HEK293 (cell line): ENCODE measurements around the gene ARHGAP28.

ENCODE experiments used
- CTCF ChIA-PET: fragments of 350-600 bp; formaldehyde crosslinking; extraction: SDS; loops from one replicate; lab custom pipeline; 2021; ENCODE audit warnings: antibody characterized with exemption; lab: Yijun Ruan, JAX
- POLR2A ChIA-PET: fragments of 300-600 bp; formaldehyde crosslinking; extraction: SDS; loops from one replicate; lab custom pipeline; 2020; ENCODE audit warnings: antibody characterized with exemption, inconsistent platforms; lab: Yijun Ruan, JAX
- H3K27ac ChIP-seq: fragments of 200-500 bp; sonication (Bioruptor generic); 2 replicates; pipeline ENCODE4 v1.5.1; 2014; ENCODE audit warnings: low read depth, low read length, control low read depth, inconsistent platforms; ENCODE audit errors: extremely low read depth
- H3K36me3 ChIP-seq, 2 experiments: fragments of 200-500 bp in 1 of 2; sonication (Bioruptor generic) in 1 of 2; 1 replicate in 1 of 2; 2 replicates in 1 of 2; pipeline ENCODE4 v1.5.1; 2014 to 2017; ENCODE audit warnings: inconsistent platforms in 2 of 2, low read length in 2 of 2; ENCODE audit not compliant: control insufficient read depth in 2 of 2, insufficient read depth in 1 of 2
- H3K4me1 ChIP-seq: fragments of 200-500 bp; sonication (Bioruptor generic); 2 replicates; pipeline ENCODE4 v1.5.1; 2014; ENCODE audit warnings: mild to moderate bottlenecking, low read length, inconsistent platforms; ENCODE audit not compliant: control insufficient read depth, insufficient read depth
- H3K4me3 ChIP-seq: 2 replicates; pipeline ENCODE4 v1.5.1; 2011; ENCODE audit warnings: low read depth, mild to moderate bottlenecking, control low read depth, low read length, moderate library complexity
- H3K9me3 ChIP-seq: fragments of 200-500 bp; sonication (Bioruptor generic); 2 replicates; pipeline ENCODE4 v1.5.1; 2014; ENCODE audit warnings: low read depth, low read length, inconsistent platforms; ENCODE audit not compliant: control insufficient read depth, insufficient read depth
- PRDM2 ChIP-seq: fragments of 450-650 bp; formaldehyde crosslinking; IDR thresholded peaks from 2 replicates; pipeline ENCODE4 v1.5.1; 2016; ENCODE audit warnings: missing biosample characterization, missing genetic modification characterization, borderline replicate concordance
- YY1 ChIP-seq: fragments of 450-650 bp; formaldehyde crosslinking; IDR thresholded peaks from 2 replicates; pipeline ENCODE4 v1.5.1; 2018; ENCODE audit warnings: missing biosample characterization, missing genetic modification characterization
- ZFP69B ChIP-seq: fragments of 450-650 bp; formaldehyde crosslinking; IDR thresholded peaks from 2 replicates; pipeline ENCODE4 v1.5.1; 2016; ENCODE audit warnings: missing biosample characterization, missing genetic modification characterization
- ZNF19 ChIP-seq: fragments of 450-650 bp; formaldehyde crosslinking; IDR thresholded peaks from 2 replicates; pipeline ENCODE4; 2016; ENCODE audit warnings: missing biosample characterization, missing genetic modification characterization, low read depth
- ZNF292 ChIP-seq: fragments of 450-650 bp; formaldehyde crosslinking; IDR thresholded peaks from 2 replicates; pipeline ENCODE4 v1.5.1; 2016; ENCODE audit warnings: low read depth, missing biosample characterization, missing genetic modification characterization, borderline replicate concordance
- ZNF514 ChIP-seq: fragments of 450-650 bp; formaldehyde crosslinking; IDR thresholded peaks from 2 replicates; pipeline ENCODE4 v1.5.1; 2016; ENCODE audit warnings: missing biosample characterization, missing genetic modification characterization
- ZNF529 ChIP-seq: fragments of 450-650 bp; formaldehyde crosslinking; IDR thresholded peaks from 2 replicates; pipeline ENCODE4 v1.5.1; 2017; ENCODE audit warnings: missing genetic modification characterization, missing biosample characterization; ENCODE audit not compliant: insufficient replicate concordance
- ZNF558 ChIP-seq: fragments of 450-650 bp; formaldehyde crosslinking; IDR thresholded peaks from 2 replicates; pipeline ENCODE4 v1.5.1; 2016; ENCODE audit warnings: missing biosample characterization, missing genetic modification characterization
- ZNF830 ChIP-seq: fragments of 450-650 bp; IDR thresholded peaks from 2 replicates; pipeline ENCODE4 v1.5.0; 2018; ENCODE audit warnings: missing biosample characterization, missing genetic modification characterization, low read depth, mild to moderate bottlenecking, moderate library complexity
- ZSCAN23 ChIP-seq: fragments of 450-650 bp; formaldehyde crosslinking; IDR thresholded peaks from 2 replicates; pipeline ENCODE4 v1.5.1; 2016; ENCODE audit warnings: missing biosample characterization, missing genetic modification characterization
- ZXDB ChIP-seq: fragments of 450-650 bp; formaldehyde crosslinking; IDR thresholded peaks from 2 replicates; pipeline ENCODE4 v1.5.1; 2016; ENCODE audit warnings: missing biosample characterization, missing genetic modification characterization
- TF ChIP-seq, protein P1 (sequence below): sonication (generic); formaldehyde crosslinking; IDR thresholded peaks from 2 replicates; pipeline ENCODE4 v1.8.1; 2022; ENCODE audit warnings: mild to moderate bottlenecking, moderate library complexity, missing genetic modification reagents
- TF ChIP-seq, protein P2 (sequence below): fragments of 450-650 bp; formaldehyde crosslinking; optimal IDR thresholded peaks from 2 replicates; pipeline ENCODE3; 2016; ENCODE audit warnings: missing biosample characterization, mild to moderate bottlenecking, missing genetic modification characterization

ARHGAP28 gene

GRCh38 chr18:6877288-6877687 lies 147.8 kb downstream of the ARHGAP28 start:
- CTCF ChIA-PET = no interaction called here
- Histone ChIP-seq H3K4me1 (no peaks in the 10 kb centered on the region), H3K4me3 (no peak overlapping the region), H3K36me3 (no peaks in the 10 kb centered on the region), H3K27ac (no peak overlapping the region), H3K9me3 (no peaks in the 10 kb centered on the region)
- POLR2A ChIA-PET = no interaction called here
- TF ChIP-seq YY1 (tag by site-specific recombination) = no peak
- TF ChIP-seq, protein P1, sequence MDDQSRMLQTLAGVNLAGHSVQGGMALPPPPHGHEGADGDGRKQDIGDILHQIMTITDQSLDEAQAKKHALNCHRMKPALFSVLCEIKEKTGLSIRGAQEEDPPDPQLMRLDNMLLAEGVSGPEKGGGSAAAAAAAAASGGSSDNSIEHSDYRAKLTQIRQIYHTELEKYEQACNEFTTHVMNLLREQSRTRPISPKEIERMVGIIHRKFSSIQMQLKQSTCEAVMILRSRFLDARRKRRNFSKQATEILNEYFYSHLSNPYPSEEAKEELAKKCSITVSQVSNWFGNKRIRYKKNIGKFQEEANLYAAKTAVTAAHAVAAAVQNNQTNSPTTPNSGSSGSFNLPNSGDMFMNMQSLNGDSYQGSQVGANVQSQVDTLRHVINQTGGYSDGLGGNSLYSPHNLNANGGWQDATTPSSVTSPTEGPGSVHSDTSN (CRISPR knock-in tag) = no peak
- TF ChIP-seq ZNF292 (tag by site-specific recombination) = no peak
- no peak for TF ChIP-seq ZNF529 (tag by site-specific recombination)
- TF ChIP-seq ZNF19 = no peak
- no peak for TF ChIP-seq ZNF830 (tag by site-specific recombination)
- no peak for TF ChIP-seq PRDM2 (tag by site-specific recombination)
- TF ChIP-seq ZNF514 = no peak

- H3K4me1 ChIP-seq = no peaks in the 10 kb centered on the region
- ChIA-PET CTCF (interaction anchor here (0.9 kb wide), 1 partner anchor 10 kb away, joined by 3 read pairs; no protein-coding TSS in a partner anchor), POLR2A (no interaction called here)
Observed at GRCh38 chr18:6878556-6879297, 149.2 kb downstream of the ARHGAP28 start.

More at GRCh38 chr18:6878556-6879297, 149.2 kb downstream of the ARHGAP28 start:
- no peak overlapping the region for H3K4me3 ChIP-seq
- TF ChIP-seq ZFP69B = no peak
- TF ChIP-seq ZNF558 (tag by site-specific recombination) = no peak
- no peak for TF ChIP-seq ZXDB (tag by site-specific recombination)
- no peak for TF ChIP-seq ZSCAN23 (tag by site-specific recombination)
- TF ChIP-seq, protein P2, sequence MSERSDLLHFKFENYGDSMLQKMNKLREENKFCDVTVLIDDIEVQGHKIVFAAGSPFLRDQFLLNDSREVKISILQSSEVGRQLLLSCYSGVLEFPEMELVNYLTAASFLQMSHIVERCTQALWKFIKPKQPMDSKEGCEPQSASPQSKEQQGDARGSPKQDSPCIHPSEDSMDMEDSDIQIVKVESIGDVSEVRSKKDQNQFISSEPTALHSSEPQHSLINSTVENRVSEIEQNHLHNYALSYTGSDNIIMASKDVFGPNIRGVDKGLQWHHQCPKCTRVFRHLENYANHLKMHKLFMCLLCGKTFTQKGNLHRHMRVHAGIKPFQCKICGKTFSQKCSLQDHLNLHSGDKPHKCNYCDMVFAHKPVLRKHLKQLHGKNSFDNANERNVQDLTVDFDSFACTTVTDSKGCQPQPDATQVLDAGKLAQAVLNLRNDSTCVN (tag by site-specific recombination) = no peak
- no peaks in the 10 kb centered on the region; a peak in 1 of 3 replicates for H3K36me3 ChIP-seq
- H3K27ac ChIP-seq = no peak overlapping the region
- H3K9me3 ChIP-seq = no peaks in the 10 kb centered on the region
